Muscle layer of colon (tissue), 2 donors: ENCODE data around the gene MEF2C.
"Not testable (repeated sequence)": the region's sequence is repeated elsewhere in the genome, so short reads cannot be mapped to it uniquely, and the experiment has no call there.

Experiments
- H3K27ac ChIP-seq: one replicate; pipeline ENCODE4 v1.7.0; 2013; ENCODE audit warnings: low read depth, mild to moderate bottlenecking, low read length, moderate library complexity
- H3K27me3 ChIP-seq, 2 donors: one replicate each; pipeline ENCODE4 v1.7.0; 2013; ENCODE audit warnings: low read length in 2 of 2, mild to moderate bottlenecking in 2 of 2; ENCODE audit not compliant: insufficient read depth in 2 of 2, control insufficient read depth in 1 of 2
- H3K36me3 ChIP-seq: one replicate; pipeline ENCODE4 v1.7.0; 2013; ENCODE audit warnings: mild to moderate bottlenecking, low read length; ENCODE audit not compliant: insufficient read depth
- H3K4me1 ChIP-seq: one replicate; pipeline ENCODE4 v1.7.0; 2013; ENCODE audit warnings: mild to moderate bottlenecking, low read length; ENCODE audit not compliant: insufficient read depth
- H3K4me3 ChIP-seq, 2 donors: one replicate each; pipeline ENCODE4 v1.7.0; 2013; ENCODE audit warnings: low read length in 2 of 2, low read depth in 1 of 2, mild to moderate bottlenecking in 1 of 2, moderate library complexity in 1 of 2
- H3K9ac ChIP-seq: one replicate; pipeline ENCODE4 v1.7.0; 2013; ENCODE audit warnings: low read length
- H3K9me3 ChIP-seq: one replicate; pipeline ENCODE4 v1.7.0; 2013; ENCODE audit warnings: mild to moderate bottlenecking, low read length
- donor health status: abdominal sarcoma.
- donor health status: Adenocarcinoma of cecum.

Gene MEF2C

GRCh38 chr5:88813805-88814575 lies 69.0 kb downstream of the MEF2C start:
- Histone ChIP-seq H3K27me3 (no peaks in the 10 kb centered on the region), H3K27ac (no peak overlapping the region), H3K36me3 (no peaks in the 10 kb centered on the region), H3K9me3 (no peaks in the 10 kb centered on the region), H3K4me3 (no peak overlapping the region), H3K9ac (no peak overlapping the region), H3K4me1 (no peaks in the 10 kb centered on the region)

GRCh38 chr5:88813244-88813643 lies 69.7 kb downstream of the MEF2C start:
- Histone ChIP-seq H3K9me3 (no peaks in the 10 kb centered on the region), H3K27me3 (no peaks in the 10 kb centered on the region), H3K36me3 (no peaks in the 10 kb centered on the region), H3K4me3 (no peak overlapping the region), H3K4me1 (no peaks in the 10 kb centered on the region), H3K27ac (no peak overlapping the region), H3K9ac (no peak overlapping the region)

GRCh38 chr5:88808153-88808552 lies 74.8 kb downstream of the MEF2C start:
- Histone ChIP-seq H3K9ac (no peak overlapping the region), H3K27ac (no peak overlapping the region), H3K27me3 (no peaks in the 10 kb centered on the region), H3K4me1 (no peaks in the 10 kb centered on the region), H3K9me3 (no peaks in the 10 kb centered on the region), H3K36me3 (no peaks in the 10 kb centered on the region), H3K4me3 (no peak overlapping the region)

GRCh38 chr5:88807327-88807726 lies 75.7 kb downstream of the MEF2C start:
- no peaks in the 10 kb centered on the region for H3K27me3 ChIP-seq
- H3K36me3 ChIP-seq = no peaks in the 10 kb centered on the region
- H3K9me3 ChIP-seq = no peaks in the 10 kb centered on the region
- H3K27ac ChIP-seq = no peak overlapping the region
- no peak overlapping the region for H3K9ac ChIP-seq
- H3K4me1 ChIP-seq = no peaks in the 10 kb centered on the region
- H3K4me3 ChIP-seq = no peak overlapping the region

- no peaks in the 10 kb centered on the region for H3K36me3 ChIP-seq
- no peaks in the 10 kb centered on the region for H3K27me3 ChIP-seq
- no peak overlapping the region for H3K4me3 ChIP-seq
- H3K27ac ChIP-seq = no peak overlapping the region
- H3K9me3 ChIP-seq = no peaks in the 10 kb centered on the region
- no peak overlapping the region for H3K9ac ChIP-seq
- no peaks in the 10 kb centered on the region for H3K4me1 ChIP-seq
These were observed 76.6 kb downstream of the MEF2C start for GRCh38 chr5:88806338-88806737.

- no peak overlapping the region for H3K27ac ChIP-seq
- H3K36me3 ChIP-seq = peaks cover 2% of the 10 kb centered on the region
- H3K9ac ChIP-seq = no peak overlapping the region
- H3K27me3 ChIP-seq = no peaks in the 10 kb centered on the region
- no peaks in the 10 kb centered on the region for H3K9me3 ChIP-seq
- no peaks in the 10 kb centered on the region for H3K4me1 ChIP-seq
- no peak overlapping the region for H3K4me3 ChIP-seq
These were observed 77.7 kb downstream of the MEF2C start for GRCh38 chr5:88805151-88805784.

- H3K4me3 ChIP-seq = no peak overlapping the region
- H3K9ac ChIP-seq = no peak overlapping the region
- H3K36me3 ChIP-seq = peaks cover 4% of the 10 kb centered on the region
- H3K4me1 ChIP-seq = no peaks in the 10 kb centered on the region
- H3K9me3 ChIP-seq = no peaks in the 10 kb centered on the region
- H3K27me3 ChIP-seq = no peaks in the 10 kb centered on the region
- no peak overlapping the region for H3K27ac ChIP-seq
These were observed 78.5 kb downstream of the MEF2C start for GRCh38 chr5:88804444-88804843.

GRCh38 chr5:88803309-88803708 lies 79.7 kb downstream of the MEF2C start:
- H3K36me3 ChIP-seq = peaks cover 4% of the 10 kb centered on the region
- H3K9me3 ChIP-seq = no peaks in the 10 kb centered on the region
- H3K27me3 ChIP-seq = no peaks in the 10 kb centered on the region
- no peak overlapping the region for H3K9ac ChIP-seq
- H3K4me3 ChIP-seq = no peak overlapping the region
- H3K27ac ChIP-seq = no peak overlapping the region
- H3K4me1 ChIP-seq = no peaks in the 10 kb centered on the region

GRCh38 chr5:88799938-88800535 lies 82.9 kb downstream of the MEF2C start:
- Histone ChIP-seq H3K4me1 (no peaks in the 10 kb centered on the region), H3K27me3 (no peaks in the 10 kb centered on the region), H3K9ac (no peak overlapping the region), H3K27ac (no peak overlapping the region), H3K36me3 (peaks cover 4% of the 10 kb centered on the region), H3K4me3 (no peak overlapping the region), H3K9me3 (no peaks in the 10 kb centered on the region)

GRCh38 chr5:88798933-88799332 lies 84.1 kb downstream of the MEF2C start:
- H3K9ac ChIP-seq, H3K9me3 ChIP-seq, H3K27ac ChIP-seq, H3K36me3 ChIP-seq, H3K27me3 ChIP-seq, H3K4me1 ChIP-seq, H3K4me3 ChIP-seq: not testable (repeated sequence)

GRCh38 chr5:88793797-88794196 lies 89.2 kb downstream of the MEF2C start:
- not testable (repeated sequence) for H3K4me3 ChIP-seq, H3K36me3 ChIP-seq, H3K9ac ChIP-seq, H3K4me1 ChIP-seq, H3K27ac ChIP-seq, H3K9me3 ChIP-seq, H3K27me3 ChIP-seq
